ENCODE measurements around the gene KCNJ5. TPM values are rescaled to one million over a fixed set of nuclear protein-coding genes. Genes with fewer than 3 reads are reported as not detected.
A peak's percentile ranks its signal among the peaks of the same experiment; 100 is the strongest.

Gene KCNJ5
- total RNA-seq, 1 experiment from 2014 or later, result 0.11 TPM

GRCh38 chr11:128871168-128871610 lies 20.0 kb upstream of the KCNJ5 start:
- H3K14ac ChIP-seq (ENCODE audit: insufficient read depth, low read length), result no peak overlapping the region
- no peak overlapping the region for H4K91ac ChIP-seq (ENCODE audit: insufficient read length, low read depth, low read length)
- H2AK5ac ChIP-seq (ENCODE audit: insufficient read length, low read length), result no peak overlapping the region
- H3K79me2 ChIP-seq (ENCODE audit: insufficient read depth, low read length), result no peaks in the 10 kb centered on the region
- Mint-ChIP-seq H3K4me3 (peak overlapping the region; percentile 41 to 61; a peak in 4 of 5 replicates), H3K27me3 (ENCODE audit: low read depth) (peaks cover 35% of the 10 kb centered on the region), H3K27ac (peak overlapping the region; percentile 59 to 76 (median 72); a peak in 6 of 7 replicates), H3K9me3 (no peaks in the 10 kb centered on the region; a peak in 1 of 5 replicates), H3K4me1 (peaks cover 44 to 45% of the 10 kb centered on the region in 2 experiments), H3K36me3 (ENCODE audit: insufficient read depth in 1 of 3, low read depth in 3 of 3) (no peaks in the 10 kb centered on the region)
- no peak overlapping the region for H3K4ac ChIP-seq (ENCODE audit: low read depth, low read length)
- no peaks in the 10 kb centered on the region; the same call in 1 of the 2 replicates for H3K27me3 ChIP-seq (ENCODE audit: insufficient read depth, low read length)
- no peaks in the 10 kb centered on the region for H4K20me1 ChIP-seq (ENCODE audit: control insufficient read depth, insufficient read depth, insufficient read length)
- no peaks in the 10 kb centered on the region for H3K79me1 ChIP-seq (ENCODE audit: insufficient read depth, low read depth, low read length, poor library complexity, severe bottlenecking)
- no peak overlapping the region for H3K23ac ChIP-seq (ENCODE audit: insufficient read length, low read depth, low read length)
- H3K4me2 ChIP-seq (ENCODE audit: insufficient read depth, insufficient read length, low read length), result peak overlapping the region; percentile 70
- peaks cover 17% of the 10 kb centered on the region for H3K4me1 ChIP-seq (ENCODE audit: insufficient read depth, low read length)
- no peak overlapping the region for H3T11ph ChIP-seq (ENCODE audit: low read length)
- no CpG with 5 or more reads among the region's 6 CpGs for WGBS (ENCODE audit: extremely low coverage, insufficient read length, low lambda C conversion rate)
- TF ChIP-seq CTCF (conservative IDR thresholded peaks at IDR 0.05), result no peak
- no peak overlapping the region for H3K9ac ChIP-seq (ENCODE audit: extremely low read depth, insufficient read length, low read length)
- no peak overlapping the region for H2BK20ac ChIP-seq (ENCODE audit: low read depth, low read length, poor library complexity, severe bottlenecking)
- H3K9me3 ChIP-seq (ENCODE audit: control insufficient read depth, low read depth, low read length), result no peaks in the 10 kb centered on the region
- no peak overlapping the region for H2BK12ac ChIP-seq (ENCODE audit: insufficient read length, low read depth, low read length)
- no peak overlapping the region for H3K56ac ChIP-seq (ENCODE audit: insufficient read length, low read depth, low read length)
- no peak overlapping the region for H2BK15ac ChIP-seq (ENCODE audit: low read depth, low read length)
- H2BK120ac ChIP-seq (ENCODE audit: low read depth, low read length, poor library complexity, severe bottlenecking), result no peak overlapping the region
- H3K23me2 ChIP-seq (ENCODE audit: insufficient read length, low read depth, low read length, poor library complexity, severe bottlenecking), result peaks cover 3% of the 10 kb centered on the region
- H4K8ac ChIP-seq (replicated peaks; ENCODE audit: insufficient read length, low read depth, low read length), result no peak overlapping the region
- no peak overlapping the region for H3K27ac ChIP-seq (ENCODE audit: insufficient read length, low read depth, low read length)
- H3K18ac ChIP-seq (ENCODE audit: insufficient read length, low read depth, low read length), result no peak overlapping the region
- DNase-seq, result peak; percentile 62
- no peak overlapping the region for H2BK5ac ChIP-seq (ENCODE audit: insufficient read length, low read length)
- no peak overlapping the region for H4K5ac ChIP-seq (ENCODE audit: insufficient read length, low read depth, low read length)
- no peak overlapping the region for H2AFZ ChIP-seq (ENCODE audit: low read length)

Data from H9 (cell line).